GM12878 (cell line): ENCODE measurements around the gene CSMD2. TPM values are rescaled to one million over a fixed set of nuclear protein-coding genes. Genes with fewer than 3 reads are reported as not detected.

Experiments used
- EZH2 ChIP-seq: IDR thresholded peaks from 2 replicates; pipeline ENCODE4 v1.6.1; 2012; ENCODE audit warnings: low read depth, mild to moderate bottlenecking, control low read depth, inconsistent platforms, low read length, borderline replicate concordance; ENCODE audit not compliant: control insufficient read depth
- HCFC1 ChIP-seq: fragments of 150-350 bp; IDR thresholded peaks from 2 replicates; pipeline ENCODE4 v1.6.1; 2014; ENCODE audit warnings: low read length
- MEF2B ChIP-seq: fragments of 450-650 bp; IDR thresholded peaks from 2 replicates; pipeline ENCODE4 v1.6.1; 2018; ENCODE audit warnings: mild to moderate bottlenecking, moderate library complexity; ENCODE audit not compliant: partially characterized antibody, poor library complexity, severe bottlenecking
- MLLT1 ChIP-seq: fragments of 450-650 bp; IDR thresholded peaks from 2 replicates; pipeline ENCODE4 v1.6.1; 2016; ENCODE audit warnings: mild to moderate bottlenecking
- PAX8 ChIP-seq: fragments of 450-650 bp; IDR thresholded peaks from 2 replicates; pipeline ENCODE4 v1.6.1; 2017; ENCODE audit warnings: mild to moderate bottlenecking, moderate library complexity
- polyA plus RNA-seq, 11 experiments: library from polyadenylated mRNA; depleted of rRNA in 4 of 11; unstranded in 6 of 11; stranded (reverse) in 5 of 11; fragments of >200 nt; fragmentation: Nextera tagmentation in 4 of 11; fragmentation: Illumina TruSeq in 1 of 11; extraction: Ambion mirVana in 4 of 11; extraction: Trizol in 1 of 11; gene quantifications; 1 replicate in 1 of 11; 2 replicates in 10 of 11; pipeline versions ENCODE4 v1.2.1 to v1.2.3, GENCODE V29; 2011 to 2016; ENCODE audit warnings: inconsistent platforms in 2 of 11, missing spikeins in 2 of 11, low read depth in 1 of 11
- total RNA-seq, 4 experiments: library from RNA; depleted of rRNA in 3 of 4; stranded (reverse); fragments of >200 nt in 3 of 4; fragmentation: Illumina TruSeq in 1 of 4; extraction: Trizol in 1 of 4; gene quantifications; 2 replicates each; pipeline versions ENCODE4 v1.2.1 to v1.2.3, GENCODE V29; 2013 to 2021
- TF ChIP-seq, protein P1 (sequence below): IDR thresholded peaks from 2 replicates; pipeline ENCODE4 v1.6.1; 2011; ENCODE audit warnings: borderline replicate concordance, low read depth, mild to moderate bottlenecking, moderate library complexity, mixed read lengths, low read length; ENCODE audit not compliant: insufficient read depth; ENCODE audit errors: extremely low read length
- TF ChIP-seq, protein P2 (sequence below): IDR thresholded peaks from 2 replicates; pipeline ENCODE4 v1.6.1; 2011; ENCODE audit warnings: mild to moderate bottlenecking, low read depth, low read length, moderate library complexity; ENCODE audit not compliant: insufficient replicate concordance
- TF ChIP-seq, protein P3 (sequence below): IDR thresholded peaks from 2 replicates; pipeline ENCODE4 v1.6.1; 2012; ENCODE audit warnings: low read depth, low read length, improper control_type of control experiment

Gene CSMD2
- total and polyA plus RNA-seq, 10 of the 15 experiments (the other 5 are each of a cell fraction or from before 2014, with no cell fraction given) = under 0.01 TPM; not detected in 9

GRCh38 chr1:33661811-33662454 is 503.1 kb downstream of the CSMD2 start (continued):
- TF ChIP-seq, protein P1, sequence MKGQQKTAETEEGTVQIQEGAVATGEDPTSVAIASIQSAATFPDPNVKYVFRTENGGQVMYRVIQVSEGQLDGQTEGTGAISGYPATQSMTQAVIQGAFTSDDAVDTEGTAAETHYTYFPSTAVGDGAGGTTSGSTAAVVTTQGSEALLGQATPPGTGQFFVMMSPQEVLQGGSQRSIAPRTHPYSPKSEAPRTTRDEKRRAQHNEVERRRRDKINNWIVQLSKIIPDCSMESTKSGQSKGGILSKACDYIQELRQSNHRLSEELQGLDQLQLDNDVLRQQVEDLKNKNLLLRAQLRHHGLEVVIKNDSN = no peak
- TF ChIP-seq EZH2 (no peak), MEF2B (no peak), PAX8 (no peak), MLLT1 (no peak), HCFC1 (no peak)
- TF ChIP-seq, protein P2, sequence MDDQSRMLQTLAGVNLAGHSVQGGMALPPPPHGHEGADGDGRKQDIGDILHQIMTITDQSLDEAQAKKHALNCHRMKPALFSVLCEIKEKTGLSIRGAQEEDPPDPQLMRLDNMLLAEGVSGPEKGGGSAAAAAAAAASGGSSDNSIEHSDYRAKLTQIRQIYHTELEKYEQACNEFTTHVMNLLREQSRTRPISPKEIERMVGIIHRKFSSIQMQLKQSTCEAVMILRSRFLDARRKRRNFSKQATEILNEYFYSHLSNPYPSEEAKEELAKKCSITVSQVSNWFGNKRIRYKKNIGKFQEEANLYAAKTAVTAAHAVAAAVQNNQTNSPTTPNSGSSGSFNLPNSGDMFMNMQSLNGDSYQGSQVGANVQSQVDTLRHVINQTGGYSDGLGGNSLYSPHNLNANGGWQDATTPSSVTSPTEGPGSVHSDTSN = no peak
- TF ChIP-seq, protein P3, sequence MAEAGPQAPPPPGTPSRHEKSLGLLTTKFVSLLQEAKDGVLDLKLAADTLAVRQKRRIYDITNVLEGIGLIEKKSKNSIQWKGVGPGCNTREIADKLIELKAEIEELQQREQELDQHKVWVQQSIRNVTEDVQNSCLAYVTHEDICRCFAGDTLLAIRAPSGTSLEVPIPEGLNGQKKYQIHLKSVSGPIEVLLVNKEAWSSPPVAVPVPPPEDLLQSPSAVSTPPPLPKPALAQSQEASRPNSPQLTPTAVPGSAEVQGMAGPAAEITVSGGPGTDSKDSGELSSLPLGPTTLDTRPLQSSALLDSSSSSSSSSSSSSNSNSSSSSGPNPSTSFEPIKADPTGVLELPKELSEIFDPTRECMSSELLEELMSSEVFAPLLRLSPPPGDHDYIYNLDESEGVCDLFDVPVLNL = no peak
